HL-60/S4 (cell line): ENCODE measurements around the gene ADRB2.
"Not testable (repeated sequence)": the region's sequence is repeated elsewhere in the genome, so short reads cannot be mapped to it uniquely, and the experiment has no call there.

Source experiments
- in situ Hi-C: fragments of 300-500 bp; cut with MboI; formaldehyde crosslinking; loops from 2 replicates; pipeline ENCODE4 v1.14.3; 2022; ENCODE audit warnings: low sequenced_read_pairs

ADRB2 gene

DNA sequence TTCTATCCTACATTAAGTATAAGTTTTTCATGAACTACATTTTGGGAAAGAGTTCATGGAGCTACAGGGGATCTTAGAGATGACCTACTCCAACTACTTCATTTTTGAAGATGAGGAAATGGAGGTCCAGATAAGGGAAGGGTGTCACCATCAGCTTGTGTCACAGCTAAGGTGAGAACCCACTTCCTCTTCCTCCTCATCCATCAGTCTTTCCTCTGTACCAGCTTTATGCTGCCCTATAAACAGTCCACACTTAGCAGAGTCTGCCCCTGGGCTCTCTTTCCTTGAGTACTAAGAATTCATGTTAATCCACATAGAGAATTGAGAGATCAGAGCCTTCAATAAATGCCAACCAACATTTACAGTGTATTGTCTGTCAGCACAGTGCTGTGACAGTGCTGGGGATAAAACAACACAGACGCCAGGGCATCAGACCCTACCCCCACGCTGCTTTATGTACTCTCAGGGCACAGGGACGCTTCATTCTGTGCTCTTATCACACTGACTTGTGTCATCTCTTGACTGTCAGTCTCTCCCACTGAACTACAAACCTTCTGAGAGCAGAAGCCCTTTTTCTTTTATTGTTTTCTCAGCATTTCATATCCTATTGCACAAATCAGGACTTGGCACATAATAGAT is 22.1 kb downstream of the ADRB2 start:
- in situ Hi-C loops = no loop called here

DNA sequence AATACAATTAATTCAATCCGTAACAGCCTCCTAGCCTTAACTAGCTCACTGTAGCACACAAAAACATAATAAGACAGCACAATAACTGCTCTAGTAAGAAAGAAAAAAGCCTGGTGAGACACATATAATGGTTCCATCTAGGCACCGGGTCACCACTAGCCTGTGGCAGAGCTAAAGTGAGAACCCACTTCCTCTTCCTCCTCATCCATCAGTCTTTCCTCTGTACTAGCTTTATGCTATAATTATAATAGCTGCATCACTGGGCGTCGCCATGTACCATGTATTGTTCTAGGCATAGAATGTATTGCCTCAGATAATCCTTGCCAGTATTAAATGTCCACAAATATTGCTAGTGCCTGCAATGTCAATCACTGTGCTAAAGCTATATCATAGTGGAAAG is 23.1 kb downstream of the ADRB2 start:
- in situ Hi-C loops = no loop called here

DNA sequence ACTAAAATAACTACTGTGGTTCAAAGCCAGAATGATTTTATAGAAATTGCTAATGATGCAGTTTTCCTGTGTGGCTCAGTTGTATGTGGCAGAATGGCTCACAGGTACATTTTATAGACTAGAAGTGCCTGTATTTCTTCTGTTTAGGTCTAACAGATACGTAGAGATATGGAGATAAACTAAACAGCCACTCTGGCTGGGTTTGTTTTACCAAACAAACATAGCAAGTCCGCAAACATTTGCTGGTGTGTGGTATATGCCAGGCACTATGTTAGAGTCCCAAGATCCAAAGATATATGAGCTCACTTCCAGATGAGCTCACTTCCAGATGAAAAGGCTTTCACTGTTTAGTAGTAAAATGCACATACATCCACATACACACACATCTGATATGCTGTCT is 24.4 kb downstream of the ADRB2 start:
- in situ Hi-C loops = no loop called here

DNA sequence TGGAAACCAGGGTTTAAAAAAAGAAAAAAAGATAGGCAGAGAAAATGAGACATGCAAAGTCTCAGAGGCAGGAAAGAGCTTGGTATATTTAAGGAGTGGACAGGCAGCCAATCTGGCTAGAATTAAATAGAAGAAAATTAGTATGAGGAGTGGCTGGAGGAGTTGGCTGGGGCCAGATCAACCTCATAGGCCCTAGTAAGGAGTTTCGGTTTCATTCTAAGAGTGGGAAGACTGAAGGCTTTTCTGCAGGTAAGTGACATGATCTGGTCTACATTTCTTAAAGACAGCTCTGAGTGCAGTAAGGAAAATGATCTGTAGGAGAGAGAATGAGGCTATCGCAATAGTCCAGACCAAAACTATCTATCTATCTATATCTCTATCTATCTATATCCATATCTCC is 27.5 kb downstream of the ADRB2 start:
- in situ Hi-C loops = no loop called here

DNA sequence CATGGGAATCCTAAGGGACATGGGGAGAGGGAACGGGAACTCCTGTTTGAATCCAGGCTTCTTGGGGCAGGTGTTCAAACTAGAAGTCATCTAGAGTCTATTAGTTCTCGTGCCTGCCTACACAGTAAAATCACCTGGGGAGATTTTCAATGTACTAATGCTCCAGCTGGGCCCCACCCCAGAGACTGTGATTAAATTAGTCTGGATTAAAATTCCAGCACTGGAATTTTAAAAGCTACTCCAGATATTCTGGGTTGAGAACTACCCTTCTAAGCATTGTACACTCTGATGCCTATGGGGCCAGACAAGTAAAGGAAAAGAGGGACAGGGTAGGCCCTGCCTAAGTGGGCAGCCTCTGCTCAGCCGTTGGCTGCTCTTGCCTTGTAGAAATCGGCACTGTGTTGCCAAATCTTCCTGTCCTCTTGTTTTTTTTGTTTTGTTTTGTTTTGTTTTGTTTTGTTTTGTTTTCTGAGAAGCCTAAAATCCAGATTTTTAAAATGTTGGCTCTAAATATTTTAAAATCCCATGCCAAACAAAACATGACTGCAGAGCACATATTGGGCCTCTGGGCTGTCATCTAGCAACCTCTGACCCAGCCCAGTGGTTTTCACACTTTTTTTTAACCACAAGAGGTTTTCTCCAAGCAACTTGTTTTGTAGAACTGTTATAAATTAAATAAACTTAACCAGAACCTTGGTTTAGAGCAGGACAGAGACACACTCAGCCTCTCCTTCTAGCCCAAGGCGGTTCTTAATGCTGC is 29.0 kb downstream of the ADRB2 start:
- in situ Hi-C loops = no loop called here

DNA sequence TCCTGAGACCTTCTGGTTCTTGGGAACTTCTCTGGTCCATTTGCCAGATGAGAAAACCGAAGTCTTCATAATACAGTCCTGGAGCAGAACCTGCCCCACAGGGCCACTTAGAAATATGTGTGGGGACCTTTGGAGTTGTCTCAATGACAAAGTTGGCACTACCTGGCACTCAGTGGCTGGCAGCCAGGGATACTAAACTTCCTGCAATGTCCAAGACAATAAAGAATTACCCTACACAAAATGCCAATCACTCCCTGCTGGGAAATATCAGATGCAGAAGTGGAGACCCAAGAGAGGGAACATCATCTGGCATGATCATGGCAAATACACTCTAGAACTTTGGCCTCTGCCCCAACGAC is 29.6 kb downstream of the ADRB2 start:
- in situ Hi-C loops = no loop called here

DNA sequence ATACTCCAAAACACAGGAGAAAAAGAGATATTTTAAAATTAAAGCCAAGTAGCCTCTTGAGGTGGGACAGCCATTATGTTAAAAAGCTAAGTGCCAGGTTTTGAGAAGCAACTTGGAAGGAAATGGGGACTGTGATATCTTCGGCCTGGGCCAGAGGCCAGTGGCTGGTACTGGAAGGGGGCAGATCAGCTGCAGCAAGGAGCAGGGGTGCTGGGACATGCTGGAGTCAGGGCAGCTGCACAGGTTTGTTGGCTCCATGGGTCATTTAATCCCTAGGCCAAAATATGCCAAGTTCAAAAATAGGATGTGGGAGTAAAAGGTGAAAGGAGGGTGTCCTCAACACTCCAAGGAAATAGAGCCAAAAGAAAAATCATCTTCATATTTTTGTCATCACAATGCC is 30.0 kb downstream of the ADRB2 start:
- in situ Hi-C loops = no loop called here

DNA sequence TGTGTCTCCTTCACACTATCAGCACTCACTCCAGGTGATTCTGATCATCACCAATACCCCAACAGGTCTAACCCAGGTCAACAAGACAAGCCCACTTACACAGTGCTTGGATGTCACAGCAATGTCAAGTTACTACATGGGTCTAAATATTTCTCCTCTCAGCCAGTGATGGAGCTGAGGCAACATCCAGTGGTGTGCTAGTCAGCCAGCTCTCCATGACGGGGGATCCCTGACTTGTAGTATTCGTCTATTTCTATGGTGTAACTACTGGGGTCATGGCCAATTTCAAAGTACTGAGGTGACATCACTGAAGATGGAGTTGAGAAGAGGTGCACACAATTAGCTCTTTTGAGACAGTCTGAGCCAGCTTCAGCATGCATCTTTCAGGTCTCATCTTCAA is 31.1 kb downstream of the ADRB2 start:
- in situ Hi-C loops = no loop called here

DNA sequence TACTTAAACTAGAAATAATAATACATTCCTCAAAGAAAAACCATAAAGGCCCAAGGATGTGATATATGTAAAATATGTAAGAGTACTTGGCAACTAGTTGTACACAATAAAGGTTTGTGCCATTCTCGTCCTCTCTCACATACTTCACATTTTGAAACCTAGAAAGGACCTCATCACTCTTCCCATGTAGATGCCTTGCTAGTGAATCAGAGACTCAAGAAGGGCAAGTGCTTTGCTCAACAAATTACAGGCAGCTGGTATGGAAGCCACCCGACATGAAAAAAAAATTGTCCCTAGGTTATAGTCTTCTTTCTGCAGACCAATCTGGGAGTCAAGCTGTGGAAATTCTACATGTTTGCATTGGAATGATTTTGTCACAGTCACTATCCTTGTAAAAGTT is 31.7 kb downstream of the ADRB2 start:
- in situ Hi-C loops = no loop called here

DNA sequence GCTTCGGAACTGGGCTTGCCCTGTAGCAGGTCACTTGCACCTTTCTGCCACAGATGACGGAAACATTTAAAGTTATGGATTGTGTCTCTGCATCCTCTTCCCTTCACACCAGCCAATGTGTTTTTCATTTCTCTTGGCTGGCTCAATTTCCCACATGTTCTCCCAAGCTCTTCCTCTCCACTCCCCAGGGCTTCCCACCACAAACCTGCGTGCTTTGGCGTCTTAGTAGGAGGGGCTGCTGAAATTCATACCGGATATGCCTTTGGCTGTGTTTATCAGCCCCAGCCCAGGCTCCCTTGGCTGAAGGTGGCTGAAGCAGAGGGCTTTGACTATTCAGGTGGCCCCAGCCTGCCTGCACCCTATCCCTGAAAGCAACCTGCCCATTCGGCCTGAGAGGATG is 32.1 kb downstream of the ADRB2 start:
- in situ Hi-C loops = no loop called here

DNA sequence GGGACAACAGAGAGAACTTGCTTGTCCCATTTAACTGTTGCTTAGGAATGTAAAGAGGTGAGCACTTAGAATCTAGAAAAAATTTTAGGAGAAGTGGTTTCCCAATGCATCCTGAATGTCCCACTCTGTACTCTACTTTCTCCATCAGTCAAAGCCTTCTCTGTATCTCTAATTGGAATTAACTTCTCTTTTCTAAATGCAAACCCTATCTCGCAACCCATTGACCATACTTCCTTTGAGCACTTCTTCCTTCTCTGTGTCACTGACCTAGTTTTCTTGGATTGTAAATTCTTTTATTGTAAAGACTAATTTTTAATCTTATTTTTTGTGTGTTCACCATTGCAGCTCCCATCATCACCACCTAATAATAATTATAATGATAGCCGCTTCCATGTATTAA is 33.3 kb downstream of the ADRB2 start:
- in situ Hi-C loops = no loop called here

DNA sequence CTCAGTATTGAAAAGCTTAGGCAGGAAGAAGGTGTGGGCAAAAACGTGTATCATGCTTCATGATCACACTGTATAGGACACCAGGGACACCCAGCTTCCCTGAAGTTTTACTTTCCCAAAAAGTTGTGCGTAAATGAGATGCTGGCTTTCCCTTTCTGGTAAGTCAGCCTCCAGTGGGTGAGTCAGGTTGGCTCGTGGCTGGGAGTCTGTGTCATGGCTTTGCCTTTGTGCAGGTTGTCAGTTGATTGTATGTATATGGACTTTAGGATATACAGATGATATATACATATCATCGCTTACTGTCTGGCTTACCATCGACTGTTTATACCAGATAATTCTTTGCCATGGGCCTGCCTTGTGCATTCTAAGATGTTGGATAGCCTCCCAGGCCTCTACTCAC is 34.2 kb downstream of the ADRB2 start:
- in situ Hi-C loops = no loop called here

DNA sequence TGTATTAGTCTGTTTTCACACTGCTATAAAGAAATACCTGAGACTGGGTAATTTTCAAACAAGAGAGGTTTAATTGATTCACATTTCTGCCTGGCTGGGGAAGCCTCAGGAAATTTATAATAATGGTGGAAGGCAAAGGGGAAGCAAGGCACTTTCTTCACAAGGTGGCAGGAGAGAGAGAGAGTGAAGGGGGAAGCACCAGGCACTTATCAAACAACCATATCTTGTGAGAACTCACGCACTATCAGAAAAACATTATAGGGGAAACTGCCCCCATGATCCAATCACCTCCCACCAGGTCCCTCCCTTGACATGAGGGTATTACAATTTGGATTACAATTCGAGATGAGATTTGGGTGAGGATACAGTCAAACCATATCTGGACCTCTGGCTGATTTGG is 34.7 kb downstream of the ADRB2 start:
- in situ Hi-C loops = no loop called here

DNA sequence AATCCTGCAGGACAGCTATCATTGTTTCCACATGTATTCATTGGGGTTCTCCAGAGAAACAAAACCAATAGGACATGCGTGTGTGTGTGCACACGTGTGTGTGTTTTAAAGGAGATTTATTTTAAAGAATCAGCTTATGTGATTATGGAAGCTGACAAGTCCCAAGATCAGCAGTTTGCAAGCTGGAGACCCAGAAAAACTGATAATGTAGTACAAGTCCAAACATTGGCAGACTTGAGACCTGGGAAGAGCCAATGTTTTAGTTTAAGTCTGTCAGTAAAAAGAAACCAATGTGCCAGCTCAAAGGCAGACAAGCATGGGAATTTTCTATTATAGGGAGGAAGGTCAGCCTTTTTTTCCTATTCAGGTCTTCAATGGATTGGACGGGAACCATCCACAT is 35.3 kb downstream of the ADRB2 start:
- in situ Hi-C loops = no loop called here

DNA sequence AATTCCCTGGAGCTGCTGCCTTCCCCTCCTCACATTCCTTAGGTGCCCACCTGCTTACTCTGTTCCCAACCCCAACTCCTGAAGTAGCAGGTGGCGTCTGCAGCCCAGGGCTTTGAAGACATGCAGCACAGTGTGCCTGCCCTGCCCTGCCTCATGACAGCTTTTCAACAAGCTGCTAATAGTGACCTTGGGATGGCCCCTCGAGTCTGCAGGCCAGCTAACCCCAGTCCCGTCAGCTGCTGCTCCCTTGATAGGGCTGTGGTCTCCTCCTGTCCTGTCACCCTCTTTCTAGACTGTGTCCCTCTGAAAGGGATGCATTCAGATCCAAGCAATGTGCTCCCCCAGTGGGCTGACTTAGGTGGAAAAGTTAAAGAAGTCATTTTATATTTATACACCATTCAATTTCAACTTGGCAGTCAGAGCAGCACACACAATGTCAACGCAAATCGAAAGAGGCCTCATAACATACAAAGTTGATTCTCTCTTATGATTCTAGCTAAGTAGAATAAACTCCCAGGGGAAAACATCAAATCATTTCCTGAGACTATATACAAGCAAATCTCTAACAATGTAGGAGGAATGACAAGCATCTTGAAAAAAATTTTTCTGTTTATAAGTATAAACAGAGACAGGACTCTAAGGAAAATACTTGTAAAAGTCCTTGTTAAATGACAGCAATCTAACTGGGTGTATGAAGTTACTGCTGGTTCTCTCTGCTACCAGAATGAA is 37.9 kb downstream of the ADRB2 start:
- in situ Hi-C loops = no loop called here

DNA sequence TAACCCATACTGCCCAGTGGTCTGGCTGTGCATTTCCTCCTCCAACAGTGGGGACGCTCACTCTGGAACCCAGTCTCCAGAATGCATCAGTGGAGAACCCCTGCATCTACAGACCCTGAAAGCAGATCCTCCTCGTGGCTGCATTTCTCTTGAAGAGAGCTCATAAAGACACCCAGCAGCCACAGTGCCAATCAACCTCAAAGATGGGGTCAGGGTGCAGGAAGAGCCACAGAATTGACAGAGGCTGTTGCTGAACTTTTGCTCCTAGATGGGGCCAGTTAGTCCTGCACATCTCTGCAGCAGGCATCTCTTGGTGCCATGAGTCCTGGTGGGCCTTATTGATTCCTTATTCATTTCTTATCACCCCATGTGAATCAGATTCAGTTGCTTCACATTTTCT is 39.6 kb downstream of the ADRB2 start:
- in situ Hi-C loops = no loop called here

DNA sequence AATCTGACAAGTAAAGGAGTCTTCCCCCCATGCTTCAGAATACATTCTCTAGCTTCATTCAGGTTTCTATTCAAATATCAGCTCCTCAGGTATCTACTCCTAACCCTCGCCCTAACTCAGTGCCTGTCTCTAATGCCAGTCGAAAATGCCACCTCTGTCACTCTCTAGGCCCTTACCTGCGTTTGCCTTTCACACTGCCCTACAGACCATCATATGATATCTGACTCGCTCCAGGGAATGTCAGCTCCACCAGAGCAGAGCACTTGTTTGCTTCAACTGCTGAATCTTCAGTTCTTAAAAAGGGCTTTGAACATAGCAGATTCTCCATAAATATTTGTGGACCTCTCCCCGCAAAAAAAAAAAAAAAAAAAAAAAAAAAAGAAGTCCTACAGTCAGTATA is 46.7 kb downstream of the ADRB2 start:
- in situ Hi-C loops = no loop called here

DNA sequence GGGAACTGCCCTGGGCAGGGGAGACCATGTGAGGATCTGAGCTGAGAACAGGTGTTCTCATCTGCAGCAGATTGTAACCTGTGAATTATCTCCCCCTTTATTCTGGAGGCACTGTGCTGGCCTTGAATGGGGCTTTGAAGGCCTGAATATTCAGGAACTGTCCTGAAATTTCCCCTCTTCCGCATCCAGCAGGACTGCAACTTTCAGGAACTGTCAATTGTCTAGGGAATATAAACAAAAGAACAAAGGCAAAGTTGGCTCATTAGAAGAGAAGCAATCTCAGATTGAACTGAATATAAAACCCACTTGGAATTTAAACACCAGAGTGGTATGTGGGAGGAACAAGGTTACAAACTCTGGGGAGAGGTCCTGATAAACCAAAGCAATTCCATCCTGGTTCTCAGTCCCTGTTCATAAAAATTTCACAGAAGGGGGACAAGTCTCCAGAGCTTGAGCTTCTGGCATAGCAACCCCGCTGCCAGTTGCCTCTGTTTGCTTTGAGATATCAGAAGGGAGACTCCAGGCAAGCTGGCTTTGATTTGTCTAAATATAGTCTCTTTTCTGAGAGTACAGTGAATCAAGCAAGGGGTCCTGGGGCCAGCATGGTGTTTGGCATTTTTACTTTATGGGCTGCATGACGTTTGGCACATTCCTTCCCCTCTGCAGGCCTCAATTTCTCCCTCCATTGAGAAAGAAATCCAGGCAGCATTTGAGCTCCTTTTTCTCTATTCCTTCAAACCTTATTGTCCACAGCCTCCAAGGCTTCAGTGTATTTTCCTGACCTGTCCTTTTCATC is 47.5 kb downstream of the ADRB2 start:
- in situ Hi-C loops = no loop called here

DNA sequence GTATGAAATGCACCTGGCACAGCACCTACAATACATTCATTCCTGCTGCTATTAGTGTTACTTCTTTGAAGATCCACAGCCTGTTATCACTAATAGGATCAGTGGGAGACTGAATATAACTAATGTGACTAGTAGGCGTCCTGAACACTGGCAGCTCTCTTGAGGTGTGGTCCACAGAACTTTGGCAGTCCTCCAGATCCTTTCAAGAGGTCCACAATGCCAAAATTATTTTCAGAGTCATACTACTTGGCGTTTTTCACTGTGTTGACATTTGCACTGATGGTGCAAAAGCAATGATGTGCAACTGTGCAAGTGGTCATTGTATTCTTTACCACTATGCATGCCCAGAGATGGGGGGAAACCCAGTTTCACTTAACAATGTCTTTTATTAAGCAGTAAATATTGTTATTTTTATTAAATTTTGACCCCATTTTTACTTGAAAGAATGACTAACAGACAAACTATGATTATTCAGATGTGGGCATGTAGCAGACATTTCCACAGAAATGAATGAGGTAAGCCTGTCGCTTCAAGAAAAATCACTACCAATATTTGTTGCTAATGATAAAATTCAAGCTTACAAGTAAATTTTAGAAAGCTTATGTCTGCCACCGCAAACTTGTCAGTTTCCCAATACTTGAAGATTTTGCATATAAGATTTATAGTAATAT is 48.9 kb downstream of the ADRB2 start:
- in situ Hi-C loops = no loop called here

DNA sequence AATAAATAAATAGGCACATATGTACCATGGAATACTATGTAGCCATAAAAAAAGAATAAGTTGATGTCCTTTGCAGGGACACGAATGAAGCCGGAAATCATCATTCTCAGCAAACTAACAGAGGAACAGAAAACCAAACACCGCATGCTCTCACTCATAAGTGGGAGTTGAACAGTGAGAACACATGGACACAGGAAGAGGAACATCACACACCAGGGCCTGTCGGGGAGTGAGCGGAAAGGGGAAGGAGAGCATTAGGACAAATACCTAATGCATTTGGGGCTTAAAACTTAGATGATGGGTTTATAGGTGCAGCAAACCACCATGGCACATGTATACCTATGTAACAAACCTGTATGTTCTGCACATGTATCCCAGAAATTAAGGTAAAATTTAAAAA is 51.0 kb downstream of the ADRB2 start:
- in situ Hi-C loops = not testable (repeated sequence)
